GM12878 (cell line): Measurements from ENCODE around the gene DHRS1. TPM values are rescaled to one million over a fixed set of nuclear protein-coding genes. Genes with fewer than 3 reads are reported as not detected.

ENCODE experiments used
- ATAC-seq: fragments of 200-7000 bp; cut with Tn5 transposase; 3 replicates; pipeline ENCODE4 v1.9.1; 2020; ENCODE audit warnings: mild to moderate bottlenecking, moderate library complexity
- BruUV-seq: library from RNA; stranded (reverse); fragments of 400-500 nt; replicated peaks from 2 replicates; lab custom pipeline; 2021; lab: Mats Ljungman, UMichigan
- CTCF ChIA-PET: fragments of 300-600 bp; sonication (Branson Sonifier 250); formaldehyde crosslinking; extraction: SDS; loops from one replicate; lab custom pipeline; 2021; ENCODE audit warnings: inconsistent platforms; lab: Yijun Ruan, JAX
- POLR2A ChIA-PET: fragments of 350-600 bp; formaldehyde crosslinking; extraction: SDS; loops from one replicate; lab custom pipeline; 2021; ENCODE audit warnings: inconsistent platforms; lab: Charles Lee
- RAD21 ChIA-PET: fragments of 300-600 bp; sonication (Branson Sonifier 250); formaldehyde crosslinking; loops from one replicate; lab custom pipeline; 2023; ENCODE audit warnings: antibody characterized with exemption; ENCODE audit not compliant: unreplicated experiment; lab: Charles Lee
- SMC1A ChIA-PET: fragments of 300-600 bp; sonication (Branson Sonifier 250); formaldehyde crosslinking; loops from one replicate; lab custom pipeline; 2023; ENCODE audit not compliant: unreplicated experiment, uncharacterized antibody; lab: Charles Lee
- DNase-seq: peaks from one replicate; pipeline ENCODE4 v3.0.0-alpha.2; 2011; ENCODE audit warnings: low read depth, low spot score
- FAIRE-seq: peaks from 3 replicates; lab custom pipeline; 2011; peaks lifted over from hg19 to GRCh38; lab: Jason Lieb, UNC
- H2AFZ ChIP-seq: 2 replicates; pipeline ENCODE4 v1.6.0; 2011; ENCODE audit warnings: low read depth, low read length, control low read depth; ENCODE audit not compliant: control insufficient read depth
- H3K27ac ChIP-seq: 2 replicates; pipeline ENCODE4 v1.5.1; 2011; ENCODE audit warnings: control low read depth; ENCODE audit not compliant: control insufficient read depth, insufficient read depth
- H3K27me3 ChIP-seq, 2 experiments: replicated peaks in 1 of 2; 2 replicates each; pipeline versions ENCODE4 v1.6.0 to v1.6.1; 2011; ENCODE audit warnings: low read length in 1 of 2; ENCODE audit not compliant: control insufficient read depth in 2 of 2, insufficient read depth in 2 of 2
- H3K36me3 ChIP-seq, 2 experiments: 2 replicates each; pipeline ENCODE4 v1.5.1; 2011; ENCODE audit warnings: low read length in 1 of 2; ENCODE audit not compliant: control insufficient read depth in 2 of 2, insufficient read depth in 2 of 2
- H3K4me1 ChIP-seq: 2 replicates; pipeline ENCODE4 v1.6.1; 2011; ENCODE audit warnings: mild to moderate bottlenecking, low read length, moderate library complexity, mixed read lengths; ENCODE audit not compliant: control insufficient read depth, insufficient read depth
- H3K4me2 ChIP-seq: 2 replicates; pipeline ENCODE4 v1.6.0; 2011; ENCODE audit warnings: control low read depth; ENCODE audit not compliant: control insufficient read depth, insufficient read depth
- H3K4me3 ChIP-seq: fragments of 200-600 bp; sonication (generic); 2 replicates; pipeline ENCODE4 v1.5.1; 2016
- H3K79me2 ChIP-seq: 2 replicates; pipeline ENCODE4 v1.6.0; 2011; ENCODE audit warnings: low read length; ENCODE audit not compliant: control insufficient read depth, insufficient read depth
- H3K9ac ChIP-seq: 2 replicates; pipeline ENCODE4 v1.8.0; 2011; ENCODE audit warnings: low read length, control low read depth, mixed read lengths; ENCODE audit not compliant: control insufficient read depth, insufficient read depth
- H3K9me3 ChIP-seq: replicated peaks from 3 replicates; pipeline ENCODE4 v1.5.1; 2011; ENCODE audit warnings: mild to moderate bottlenecking, low read length; ENCODE audit not compliant: control insufficient read depth, insufficient read depth
- H4K20me1 ChIP-seq: 2 replicates; pipeline ENCODE4 v1.6.0; 2011; ENCODE audit not compliant: control insufficient read depth, insufficient read depth
- CHD2 ChIP-seq: IDR thresholded peaks from 2 replicates; pipeline ENCODE4 v1.6.1; 2011; ENCODE audit warnings: low read depth, low read length, improper control_type of control experiment, borderline replicate concordance
- CHD4 ChIP-seq: fragments of 200-600 bp; sonication (generic); IDR thresholded peaks from 2 replicates; pipeline ENCODE4 v1.6.1; 2016; ENCODE audit warnings: mild to moderate bottlenecking
- EP300 ChIP-seq, 2 experiments: fragments of 150-350 bp in 1 of 2; IDR thresholded peaks; 2 replicates each; pipeline ENCODE4 v1.6.1; 2011 to 2012; ENCODE audit warnings: low read depth in 2 of 2, low read length in 2 of 2, borderline replicate concordance in 1 of 2, improper control_type of control experiment in 1 of 2, inconsistent platforms in 1 of 2; ENCODE audit not compliant: control insufficient read depth in 1 of 2
- HCFC1 ChIP-seq: fragments of 150-350 bp; IDR thresholded peaks from 2 replicates; pipeline ENCODE4 v1.6.1; 2014; ENCODE audit warnings: low read length
- MEF2A ChIP-seq: IDR thresholded peaks from 2 replicates; pipeline ENCODE4 v1.6.1; 2011; ENCODE audit warnings: low read depth, mild to moderate bottlenecking, low read length, moderate library complexity; ENCODE audit not compliant: insufficient read depth
- MEF2B ChIP-seq: fragments of 450-650 bp; IDR thresholded peaks from 2 replicates; pipeline ENCODE4 v1.6.1; 2018; ENCODE audit warnings: mild to moderate bottlenecking, moderate library complexity; ENCODE audit not compliant: partially characterized antibody, poor library complexity, severe bottlenecking
- NFYA ChIP-seq: IDR thresholded peaks from 2 replicates; pipeline ENCODE4 v1.6.1; 2011; ENCODE audit warnings: low read depth, mild to moderate bottlenecking, low read length, improper control_type of control experiment, borderline replicate concordance
- PAX8 ChIP-seq: fragments of 450-650 bp; IDR thresholded peaks from 2 replicates; pipeline ENCODE4 v1.6.1; 2017; ENCODE audit warnings: mild to moderate bottlenecking, moderate library complexity
- PKNOX1 ChIP-seq: fragments of 450-650 bp; IDR thresholded peaks from 2 replicates; pipeline ENCODE4 v1.6.1; 2016; ENCODE audit warnings: mild to moderate bottlenecking
- POU2F2 ChIP-seq: IDR thresholded peaks from 3 replicates; pipeline ENCODE4 v1.6.1; 2011; ENCODE audit warnings: low read depth, mild to moderate bottlenecking, low read length, borderline replicate concordance
- RB1 ChIP-seq: fragments of 450-650 bp; formaldehyde crosslinking; IDR thresholded peaks from 2 replicates; pipeline ENCODE4 v1.6.1; 2017; ENCODE audit warnings: mild to moderate bottlenecking, borderline replicate concordance
- RFX5 ChIP-seq: IDR thresholded peaks from 2 replicates; pipeline ENCODE4 v1.6.1; 2011; ENCODE audit warnings: low read depth, low read length, improper control_type of control experiment
- SRF ChIP-seq, 2 experiments: IDR thresholded peaks; 2 replicates each; pipeline ENCODE4 v1.6.1; 2011; ENCODE audit warnings: low read depth in 2 of 2, low read length in 2 of 2, mild to moderate bottlenecking in 1 of 2, moderate library complexity in 1 of 2
- TBL1XR1 ChIP-seq: IDR thresholded peaks from 2 replicates; pipeline ENCODE4 v1.6.1; 2012; ENCODE audit warnings: low read depth, low read length, improper control_type of control experiment
- USF2 ChIP-seq: IDR thresholded peaks from 2 replicates; pipeline ENCODE4 v1.6.1; 2011; ENCODE audit warnings: low read depth, low read length, improper control_type of control experiment, borderline replicate concordance
- WGBS: methylation state at CpG from one replicate; pipeline ENCODE4 v1.1.6; 2016; ENCODE audit warnings: low lambda C conversion rate; ENCODE audit not compliant: insufficient replicate concordance, insufficient coverage; ENCODE audit errors: missing lambda C conversion rate; 5-methylcytosine and 5-hydroxymethylcytosine counted together
- in situ Hi-C: fragments of 300-500 bp; cut with MboI; formaldehyde crosslinking; loops from 9 replicates; pipeline ENCODE4 v1.14.3; 2018; ENCODE audit warnings: mixed read lengths
- intact Hi-C: fragments of 100-400 bp; cut with micrococcal nuclease; formaldehyde crosslinking; loops from one replicate; pipeline ENCODE4 v1.14.2; 2022; ENCODE audit not compliant: unreplicated experiment
- polyA plus RNA-seq, 11 experiments: library from polyadenylated mRNA; depleted of rRNA in 4 of 11; unstranded in 6 of 11; stranded (reverse) in 5 of 11; fragments of >200 nt; fragmentation: Nextera tagmentation in 4 of 11; fragmentation: Illumina TruSeq in 1 of 11; extraction: Ambion mirVana in 4 of 11; extraction: Trizol in 1 of 11; gene quantifications; 1 replicate in 1 of 11; 2 replicates in 10 of 11; pipeline versions ENCODE4 v1.2.1 to v1.2.3, GENCODE V29; 2011 to 2016; ENCODE audit warnings: inconsistent platforms in 2 of 11, missing spikeins in 2 of 11, low read depth in 1 of 11
- total RNA-seq, 4 experiments: library from RNA; depleted of rRNA in 3 of 4; stranded (reverse); fragments of >200 nt in 3 of 4; fragmentation: Illumina TruSeq in 1 of 4; extraction: Trizol in 1 of 4; gene quantifications; 2 replicates each; pipeline versions ENCODE4 v1.2.1 to v1.2.3, GENCODE V29; 2013 to 2021
- TF ChIP-seq, protein P1 (sequence below): IDR thresholded peaks from 2 replicates; pipeline ENCODE4 v1.6.1; 2012; ENCODE audit warnings: low read length, inconsistent platforms

The DHRS1 gene
- total and polyA plus RNA-seq, 10 of the 15 experiments (the other 5 are each of a cell fraction or from before 2014, with no cell fraction given): 12.1 to 45.0 (median 25.7) TPM

DNA sequence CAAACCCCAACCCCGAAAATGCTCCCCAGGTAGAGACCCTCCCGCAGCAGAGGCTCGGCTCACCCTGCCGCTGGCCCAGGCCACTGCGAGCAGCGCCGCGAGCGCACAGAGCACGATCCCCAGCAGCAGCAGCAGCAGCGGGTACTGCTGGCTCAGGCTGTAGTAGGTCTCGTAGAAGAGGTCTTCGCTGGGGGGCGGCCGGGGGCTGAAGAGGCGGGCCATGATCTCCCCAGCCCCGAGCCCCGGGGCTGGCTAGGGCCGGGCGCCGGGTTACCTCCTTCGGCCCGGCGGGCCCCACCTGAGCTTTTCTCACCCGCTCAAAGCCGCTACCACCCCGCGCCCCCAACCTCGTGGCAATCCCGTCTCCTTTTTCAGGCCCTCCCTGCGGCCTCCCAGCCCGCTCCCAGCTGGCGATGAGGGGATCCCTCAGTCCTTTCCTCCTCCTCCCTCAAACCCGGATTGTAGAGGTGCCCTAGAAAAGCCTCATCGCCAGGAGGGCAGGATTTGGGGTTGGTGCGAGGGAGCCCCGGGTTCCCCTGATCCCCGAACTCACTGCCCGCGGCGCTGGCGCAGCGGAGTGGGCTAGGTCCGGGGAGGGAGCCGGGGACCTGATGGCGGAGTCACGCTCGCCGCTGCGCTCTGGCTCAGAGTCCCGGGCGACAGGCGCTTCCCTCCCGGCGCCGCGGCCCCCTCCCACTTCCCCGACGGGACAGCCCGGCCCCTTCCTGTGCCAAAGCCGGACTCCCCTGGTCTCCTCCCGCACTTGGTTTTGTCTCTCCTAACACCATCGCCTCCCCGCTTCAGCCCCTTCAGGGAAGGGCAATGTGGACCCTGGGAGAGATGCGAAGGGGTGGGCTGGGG is 35.1 kb upstream of the DHRS1 start, which contains the start of gene ADCY4:
Gene ADCY4 (minus strand): TSS at position 641 of the 861 bp plus-strand sequence. CDS start 419 bp downstream, at position 222.
- FAIRE-seq: no peak
- no TSS peak for BruUV-seq

More for the DNA sequence above, 35.1 kb upstream of the DHRS1 start, which contains the start of gene ADCY4:
- POLR2A ChIA-PET: interaction anchor here (4.0 kb wide), 1 partner anchor 96 kb away, joined by 42 read pairs; the partner anchor contains the start of genes CBLN3 and KHNYN
- ATAC-seq: no peak
- WGBS: 23% methylated on average over 63 of the region's 65 CpGs
- in situ Hi-C loops: loop anchor here (5.0 kb wide), 1 partner anchor 98 kb away; no protein-coding TSS in a partner anchor
- CTCF ChIA-PET: interaction anchor here (1.0 to 16.6 kb wide), 14 partner anchors 9 to 105 kb away, joined by 3 to 452 read pairs (median 9); partner anchors contain the start of genes CBLN3, CIDEB, KHNYN and LTB4R2
- H3K9ac ChIP-seq: no peak within 1 kb of the TSS; the same call in 1 of the 2 replicates
- H2AFZ ChIP-seq: peak within 1 kb of the TSS; percentile 58; the same call in 1 of the 2 replicates
- no peaks in the 10 kb centered on the region; a peak in 1 of 4 replicates for H3K36me3 ChIP-seq
- intact Hi-C loops: loop anchor here (5.0 kb wide), 1 partner anchor 33 kb away; the partner anchor contains the start of gene NFATC4
- peaks cover 24% of the 10 kb centered on the region for H3K4me1 ChIP-seq
- no peaks in the 10 kb centered on the region for H3K9me3 ChIP-seq
- SMC1A ChIA-PET: interaction anchor here (1.6 to 4.9 kb wide), 3 partner anchors 16 to 101 kb away, joined by 4 to 77 read pairs (median 53); partner anchors contain the start of genes CBLN3 and KHNYN
- peak within 1 kb of the TSS; percentile 59; the same call in 1 of the 2 replicates for H3K4me3 ChIP-seq
- peak within 1 kb of the TSS; percentile 90; the same call in 1 of the 2 replicates for H3K4me2 ChIP-seq
- TF ChIP-seq PAX8: no peak
- TF ChIP-seq MEF2A: no peak
- TF ChIP-seq RFX5: no peak
- TF ChIP-seq CHD2: no peak
- TF ChIP-seq, protein P1, sequence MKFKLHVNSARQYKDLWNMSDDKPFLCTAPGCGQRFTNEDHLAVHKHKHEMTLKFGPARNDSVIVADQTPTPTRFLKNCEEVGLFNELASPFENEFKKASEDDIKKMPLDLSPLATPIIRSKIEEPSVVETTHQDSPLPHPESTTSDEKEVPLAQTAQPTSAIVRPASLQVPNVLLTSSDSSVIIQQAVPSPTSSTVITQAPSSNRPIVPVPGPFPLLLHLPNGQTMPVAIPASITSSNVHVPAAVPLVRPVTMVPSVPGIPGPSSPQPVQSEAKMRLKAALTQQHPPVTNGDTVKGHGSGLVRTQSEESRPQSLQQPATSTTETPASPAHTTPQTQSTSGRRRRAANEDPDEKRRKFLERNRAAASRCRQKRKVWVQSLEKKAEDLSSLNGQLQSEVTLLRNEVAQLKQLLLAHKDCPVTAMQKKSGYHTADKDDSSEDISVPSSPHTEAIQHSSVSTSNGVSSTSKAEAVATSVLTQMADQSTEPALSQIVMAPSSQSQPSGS: no peak
- no peak for TF ChIP-seq RB1
- TF ChIP-seq HCFC1: no peak
- TF ChIP-seq NFYA: no peak
- TF ChIP-seq CHD4: no peak
- TF ChIP-seq EP300 (IDR thresholded peaks at IDR 0.05; ENCODE audit: borderline replicate concordance in 1 of 2, control insufficient read depth in 1 of 2, low read depth in 2 of 2, low read length in 2 of 2): no peak
- TF ChIP-seq POU2F2: no peak
- no peak for TF ChIP-seq PKNOX1
- TF ChIP-seq MEF2B: no peak
- TF ChIP-seq TBL1XR1: no peak
- no peak for TF ChIP-seq USF2
- TF ChIP-seq SRF (IDR thresholded peaks at IDR 0.05; ENCODE audit: low read depth in 2 of 2, low read length in 2 of 2): no peak
- no peak for DNase-seq
- H3K79me2 ChIP-seq: no peaks in the 10 kb centered on the region
- H4K20me1 ChIP-seq: no peaks in the 10 kb centered on the region
- no peak within 1 kb of the TSS for H3K27ac ChIP-seq
- H3K27me3 ChIP-seq: peaks cover 2 to 12% of the 10 kb centered on the region in 2 experiments; a peak in 3 of 4 replicates
- RAD21 ChIA-PET: interaction anchor here (1.0 to 5.0 kb wide), 5 partner anchors 13 to 101 kb away, joined by 3 to 141 read pairs (median 7); partner anchors contain the start of genes CBLN3 and KHNYN
